K562 (cell line): ENCODE results near the gene OBSL1. TPM values are rescaled to one million over a fixed set of nuclear protein-coding genes. Genes with fewer than 3 reads are reported as not detected.

ENCODE experiments used
- BCOR ChIP-seq: fragments of 450-650 bp; IDR thresholded peaks from 2 replicates; pipeline ENCODE4 v1.6.1; 2016
- ETV1 ChIP-seq: fragments of 450-650 bp; conservative IDR thresholded peaks from 2 replicates; pipeline ENCODE4 v1.6.1; 2016; ENCODE audit warnings: missing genetic modification characterization, control low read depth, low read depth, missing compliant biosample characterization
- HNRNPUL1 ChIP-seq: fragments of 200-400 bp; formaldehyde crosslinking; IDR thresholded peaks from 2 replicates; pipeline ENCODE4 v1.6.1; 2017; ENCODE audit warnings: low read length
- JUN ChIP-seq, 2 experiments: sonication (generic) in 1 of 2; formaldehyde crosslinking in 1 of 2; IDR thresholded peaks; 2 replicates each; pipeline versions ENCODE4 v1.6.1 to v1.8.0; 2012 to 2022; ENCODE audit warnings: borderline replicate concordance in 2 of 2, mild to moderate bottlenecking in 2 of 2, improper control_type of control experiment in 1 of 2, low read depth in 1 of 2, low read length in 1 of 2, missing genetic modification reagents in 1 of 2
- NCOA1 ChIP-seq: fragments of 450-650 bp; IDR thresholded peaks from 2 replicates; pipeline ENCODE4 v1.6.1; 2016; ENCODE audit warnings: low read depth
- RBFOX2 ChIP-seq: fragments of 200-400 bp; formaldehyde crosslinking; IDR thresholded peaks from 2 replicates; pipeline ENCODE4 v1.6.1; 2017; ENCODE audit warnings: low read depth, mild to moderate bottlenecking, low read length, moderate library complexity
- SIX5 ChIP-seq, 2 experiments: IDR thresholded peaks; 2 replicates each; pipeline ENCODE4 v1.6.1; 2011; ENCODE audit warnings: low read length in 2 of 2, borderline replicate concordance in 1 of 2, low read depth in 1 of 2, mild to moderate bottlenecking in 1 of 2, moderate library complexity in 1 of 2; ENCODE audit not compliant: insufficient read depth in 1 of 2
- TBL1XR1 ChIP-seq, 2 experiments: IDR thresholded peaks; 2 replicates each; pipeline ENCODE4 v1.6.1; 2012; ENCODE audit warnings: improper control_type of control experiment in 2 of 2, low read length in 2 of 2, mild to moderate bottlenecking in 1 of 2
- polyA plus RNA-seq, 8 experiments: library from polyadenylated mRNA; depleted of rRNA in 4 of 8; stranded (reverse) in 5 of 8; unstranded in 3 of 8; fragments of >200 nt; fragmentation: Nextera tagmentation in 2 of 8; fragmentation: Illumina TruSeq in 1 of 8; extraction: Ambion mirVana in 2 of 8; extraction: Trizol in 1 of 8; gene quantifications; 2 replicates each; pipeline versions ENCODE4 v1.2.1 to v1.2.3, GENCODE V29; 2011 to 2014; ENCODE audit warnings: inconsistent platforms in 1 of 8, missing spikeins in 1 of 8
- total RNA-seq, 7 experiments: library from RNA; depleted of rRNA in 6 of 7; stranded (reverse); fragments of >200 nt in 6 of 7; fragmentation: Illumina TruSeq in 2 of 7; extraction: Trizol in 2 of 7; gene quantifications; 2 replicates each; pipeline versions ENCODE4 v1.2.1 to v1.2.3, GENCODE V29; 2011 to 2021; ENCODE audit warnings: low replicate concordance in 1 of 7
- TF ChIP-seq, protein P1 (sequence below), 2 experiments: fragments of 450-650 bp in 1 of 2; sonication (generic) in 1 of 2; formaldehyde crosslinking in 1 of 2; IDR thresholded peaks; 2 replicates each; pipeline versions ENCODE4 v1.7.1 to v1.9.0; 2016 to 2022; ENCODE audit warnings: inconsistent platforms in 1 of 2, mild to moderate bottlenecking in 1 of 2, missing genetic modification reagents in 1 of 2

The OBSL1 gene
- total and polyA plus RNA-seq, 9 of the 15 experiments (the other 6 are each of a cell fraction or from before 2014, with no cell fraction given) = 1.2 to 26.6 (median 8.6) TPM

DNA sequence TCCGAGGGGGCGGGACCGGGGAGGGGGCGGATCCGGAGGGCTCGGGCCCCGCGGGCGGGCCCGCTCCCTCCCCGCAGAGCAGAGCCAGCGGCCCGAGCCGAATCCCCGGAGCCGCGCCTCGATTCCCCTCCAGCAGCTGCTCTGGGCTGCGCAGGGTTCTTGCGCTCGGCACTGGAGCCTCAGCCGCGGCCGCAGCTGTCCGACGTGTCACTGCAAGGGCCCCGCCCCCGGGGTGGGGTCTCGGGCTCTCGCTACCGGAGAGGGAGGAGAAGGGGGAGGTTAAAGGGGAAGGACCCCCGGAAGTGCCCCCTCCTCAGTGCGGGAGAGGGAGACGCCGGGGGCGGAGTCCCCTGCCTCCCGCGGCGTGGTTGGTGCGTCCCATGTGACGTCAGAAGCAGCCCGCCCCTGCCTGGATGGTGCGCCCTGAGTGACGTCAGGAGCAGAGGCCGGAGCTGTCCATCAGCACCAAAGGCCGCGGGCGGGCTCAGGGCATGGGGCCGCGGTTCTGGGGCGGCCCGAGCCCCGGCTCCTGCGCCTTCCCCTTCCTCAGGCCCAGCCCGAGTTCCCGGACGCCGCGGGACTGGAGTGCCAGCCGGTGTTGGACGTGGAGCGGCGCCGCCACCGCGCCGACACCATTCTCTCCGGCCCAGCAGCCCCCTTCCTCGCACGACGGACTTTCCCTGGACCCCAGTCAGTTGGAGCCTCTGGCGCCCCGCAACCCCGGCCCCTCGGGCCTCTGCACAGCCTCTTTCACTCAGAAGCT, 27.6 kb downstream of the OBSL1 start, which contains the start of the genes CHPF and TMEM198 (continued):
- TF ChIP-seq, protein P1, sequence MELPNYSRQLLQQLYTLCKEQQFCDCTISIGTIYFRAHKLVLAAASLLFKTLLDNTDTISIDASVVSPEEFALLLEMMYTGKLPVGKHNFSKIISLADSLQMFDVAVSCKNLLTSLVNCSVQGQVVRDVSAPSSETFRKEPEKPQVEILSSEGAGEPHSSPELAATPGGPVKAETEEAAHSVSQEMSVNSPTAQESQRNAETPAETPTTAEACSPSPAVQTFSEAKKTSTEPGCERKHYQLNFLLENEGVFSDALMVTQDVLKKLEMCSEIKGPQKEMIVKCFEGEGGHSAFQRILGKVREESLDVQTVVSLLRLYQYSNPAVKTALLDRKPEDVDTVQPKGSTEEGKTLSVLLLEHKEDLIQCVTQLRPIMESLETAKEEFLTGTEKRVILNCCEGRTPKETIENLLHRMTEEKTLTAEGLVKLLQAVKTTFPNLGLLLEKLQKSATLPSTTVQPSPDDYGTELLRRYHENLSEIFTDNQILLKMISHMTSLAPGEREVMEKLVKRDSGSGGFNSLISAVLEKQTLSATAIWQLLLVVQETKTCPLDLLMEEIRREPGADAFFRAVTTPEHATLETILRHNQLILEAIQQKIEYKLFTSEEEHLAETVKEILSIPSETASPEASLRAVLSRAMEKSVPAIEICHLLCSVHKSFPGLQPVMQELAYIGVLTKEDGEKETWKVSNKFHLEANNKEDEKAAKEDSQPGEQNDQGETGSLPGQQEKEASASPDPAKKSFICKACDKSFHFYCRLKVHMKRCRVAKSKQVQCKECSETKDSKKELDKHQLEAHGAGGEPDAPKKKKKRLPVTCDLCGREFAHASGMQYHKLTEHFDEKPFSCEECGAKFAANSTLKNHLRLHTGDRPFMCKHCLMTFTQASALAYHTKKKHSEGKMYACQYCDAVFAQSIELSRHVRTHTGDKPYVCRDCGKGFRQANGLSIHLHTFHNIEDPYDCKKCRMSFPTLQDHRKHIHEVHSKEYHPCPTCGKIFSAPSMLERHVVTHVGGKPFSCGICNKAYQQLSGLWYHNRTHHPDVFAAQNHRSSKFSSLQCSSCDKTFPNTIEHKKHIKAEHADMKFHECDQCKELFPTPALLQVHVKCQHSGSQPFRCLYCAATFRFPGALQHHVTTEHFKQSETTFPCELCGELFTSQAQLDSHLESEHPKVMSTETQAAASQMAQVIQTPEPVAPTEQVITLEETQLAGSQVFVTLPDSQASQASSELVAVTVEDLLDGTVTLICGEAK (IDR thresholded peaks at IDR 0.05) = peak; percentile 90
- TF ChIP-seq, protein P1 (CRISPR knock-in tag; IDR thresholded peaks at IDR 0.05) = no peak
- peak; percentile 86 for TF ChIP-seq RBFOX2
- TF ChIP-seq JUN (IDR thresholded peaks at IDR 0.05; ENCODE audit: borderline replicate concordance, low read depth, low read length) = peak; percentile 54; the same call in 1 of the 2 replicates
- TF ChIP-seq JUN (CRISPR knock-in tag; IDR thresholded peaks at IDR 0.05; ENCODE audit: borderline replicate concordance) = peak; percentile 83; the same call in 1 of the 2 replicates
- TF ChIP-seq ETV1 (tag) = peak; percentile 91
- TF ChIP-seq TBL1XR1 (IDR thresholded peaks at IDR 0.05; ENCODE audit: low read length in 2 of 2) = peak in 1 of 2 experiments; percentile 62; a peak in 2 of 4 replicates
- no peak for TF ChIP-seq BCOR
- peak; percentile 91 for TF ChIP-seq NCOA1
- TF ChIP-seq SIX5 (IDR thresholded peaks at IDR 0.05; ENCODE audit: borderline replicate concordance in 1 of 2, insufficient read depth in 1 of 2, low read depth in 1 of 2, low read length in 2 of 2) = no peak
- TF ChIP-seq HNRNPUL1 = no peak
